HEK293 (cell line): ENCODE data around the gene ATG2A.
A peak's percentile ranks its signal among the peaks of the same experiment; 100 is the strongest.

Source experiments
- SP2 ChIP-seq: fragments of 450-650 bp; formaldehyde crosslinking; IDR thresholded peaks from 2 replicates; pipeline ENCODE4 v1.5.1; 2016; ENCODE audit warnings: missing biosample characterization, missing genetic modification characterization
- ZBTB21 ChIP-seq: fragments of 450-650 bp; formaldehyde crosslinking; IDR thresholded peaks from 2 replicates; pipeline ENCODE4 v1.5.1; 2017; ENCODE audit warnings: missing biosample characterization, missing genetic modification characterization
- ZNF18 ChIP-seq: fragments of 450-650 bp; formaldehyde crosslinking; IDR thresholded peaks from 2 replicates; pipeline ENCODE4 v1.5.1; 2016; ENCODE audit warnings: missing biosample characterization, missing genetic modification characterization
- ZNF26 ChIP-seq: fragments of 450-650 bp; formaldehyde crosslinking; IDR thresholded peaks from 2 replicates; pipeline ENCODE4 v1.5.1; 2016; ENCODE audit warnings: missing biosample characterization, missing genetic modification characterization
- ZNF449 ChIP-seq: fragments of 450-650 bp; formaldehyde crosslinking; IDR thresholded peaks from 2 replicates; pipeline ENCODE4 v1.5.1; 2017; ENCODE audit warnings: missing biosample characterization, mild to moderate bottlenecking, missing genetic modification characterization, moderate library complexity
- ZNF639 ChIP-seq: fragments of 450-650 bp; formaldehyde crosslinking; IDR thresholded peaks from 2 replicates; pipeline ENCODE4 v1.5.1; 2016; ENCODE audit warnings: missing biosample characterization, missing genetic modification characterization
- ZNF777 ChIP-seq: fragments of 450-650 bp; formaldehyde crosslinking; IDR thresholded peaks from 2 replicates; pipeline ENCODE4 v1.5.1; 2017; ENCODE audit warnings: missing biosample characterization, missing genetic modification characterization, borderline replicate concordance

GRCh38 chr11:64877390-64878222 is 39.4 kb downstream of the ATG2A start:
- TF ChIP-seq ZNF26 (tag by site-specific recombination), result no peak
- TF ChIP-seq ZNF449 (tag by site-specific recombination), result no peak
- TF ChIP-seq ZBTB21 (tag by site-specific recombination), result no peak
- TF ChIP-seq ZNF18 (tag by site-specific recombination), result no peak
- no peak for TF ChIP-seq ZNF639 (tag by site-specific recombination)
- TF ChIP-seq SP2 (tag by site-specific recombination), result 0 out of 2 replicates have a peak, but pooled peaks have one; percentile 0
- no peak for TF ChIP-seq ZNF777
